Thyroid gland (tissue), 4 donors: ENCODE measurements around the gene CLEC2D. TPM values are rescaled to one million over a fixed set of nuclear protein-coding genes. Genes with fewer than 3 reads are reported as not detected.
A peak's percentile ranks its signal among the peaks of the same experiment; 100 is the strongest.
"Not testable (repeated sequence)": the region's sequence is repeated elsewhere in the genome, so short reads cannot be mapped to it uniquely, and the experiment has no call there.

ENCODE experiments used
- DNase-seq, 2 donors: peaks; one replicate each; pipeline ENCODE4 v3.0.0-alpha.2; 2019
- H3K27ac ChIP-seq, 3 donors: fragments of 200-600 bp; sonication (generic); 1 replicate in 2 of 3; 2 replicates in 1 of 3; pipeline ENCODE4 v1.5.1; 2016 to 2019; ENCODE audit warnings: mild to moderate bottlenecking in 1 of 3, moderate library complexity in 1 of 3
- H3K27me3 ChIP-seq: fragments of 200-600 bp; sonication (generic); one replicate; pipeline ENCODE4 v1.5.1; 2019
- H3K36me3 ChIP-seq, 2 donors: fragments of 200-600 bp; sonication (generic); one replicate each; pipeline ENCODE4 v1.5.1; 2016 to 2019
- H3K4me1 ChIP-seq, 2 donors: fragments of 200-600 bp; sonication (generic); one replicate each; pipeline ENCODE4 v1.5.1; 2017 to 2019
- H3K4me3 ChIP-seq, 3 donors: fragments of 200-600 bp; sonication (generic); replicated peaks in 1 of 3; 1 replicate in 2 of 3; 2 replicates in 1 of 3; pipeline ENCODE4 v1.5.1; 2016; ENCODE audit warnings: mild to moderate bottlenecking in 1 of 3
- H3K9me3 ChIP-seq: fragments of 200-600 bp; sonication (generic); one replicate; pipeline ENCODE4 v1.5.1; 2017
- POLR2A ChIP-seq, 2 donors: fragments of 450-650 bp; IDR thresholded peaks; one replicate each; pipeline ENCODE4 v1.6.1; 2017; ENCODE audit warnings: antibody characterized with exemption in 2 of 2, mild to moderate bottlenecking in 2 of 2, moderate library complexity in 1 of 2
- WGBS, 2 donors: methylation state at CpG; one replicate each; pipeline ENCODE4 v1.1.5; 2017; 5-methylcytosine and 5-hydroxymethylcytosine counted together
- intact Hi-C: fragments of 100-400 bp; cut with DNase I; formaldehyde crosslinking; loops from one replicate; pipeline ENCODE4 v1.15.1; 2023
- total RNA-seq, 4 donors: library from RNA; depleted of rRNA; stranded (reverse); fragments of >200 nt; gene quantifications; one replicate each; pipeline ENCODE4 v1.2.3, GENCODE V29; 2016
- TF ChIP-seq, protein P1 (sequence below), 6 experiments: fragments of 200-600 bp in 3 of 6; fragments of 450-650 bp in 3 of 6; sonication (generic) in 3 of 6; IDR thresholded peaks; one replicate each; pipeline ENCODE4 v1.5.1; 2016 to 2019; ENCODE audit warnings: antibody characterized with exemption in 6 of 6, mild to moderate bottlenecking in 2 of 6, inconsistent platforms in 1 of 6, moderate library complexity in 1 of 6

The CLEC2D gene
- total RNA-seq, 4 donors from 2014 or later, result 4.9 to 11.3 (median 9.8) TPM

GRCh38 chr12:9642606-9643265 is 26.8 kb upstream of the CLEC2D start:
- WGBS, 2 donors, result 86 to 91% methylated on average over 15 of the region's 15 CpGs
- H3K9me3 ChIP-seq, result no peaks in the 10 kb centered on the region
- no peak overlapping the region for H3K4me3 ChIP-seq
- H3K4me1 ChIP-seq, result peaks cover 0 to 5% of the 10 kb centered on the region in 2 donors
- H3K27me3 ChIP-seq, result no peaks in the 10 kb centered on the region
- H3K27ac ChIP-seq, result no peak overlapping the region
- no peaks in the 10 kb centered on the region for H3K36me3 ChIP-seq
- intact Hi-C loops, result no loop called here
- no peak for DNase-seq
- no peak for TF ChIP-seq POLR2A (IDR thresholded peaks at IDR 0.05)
- TF ChIP-seq, protein P1, sequence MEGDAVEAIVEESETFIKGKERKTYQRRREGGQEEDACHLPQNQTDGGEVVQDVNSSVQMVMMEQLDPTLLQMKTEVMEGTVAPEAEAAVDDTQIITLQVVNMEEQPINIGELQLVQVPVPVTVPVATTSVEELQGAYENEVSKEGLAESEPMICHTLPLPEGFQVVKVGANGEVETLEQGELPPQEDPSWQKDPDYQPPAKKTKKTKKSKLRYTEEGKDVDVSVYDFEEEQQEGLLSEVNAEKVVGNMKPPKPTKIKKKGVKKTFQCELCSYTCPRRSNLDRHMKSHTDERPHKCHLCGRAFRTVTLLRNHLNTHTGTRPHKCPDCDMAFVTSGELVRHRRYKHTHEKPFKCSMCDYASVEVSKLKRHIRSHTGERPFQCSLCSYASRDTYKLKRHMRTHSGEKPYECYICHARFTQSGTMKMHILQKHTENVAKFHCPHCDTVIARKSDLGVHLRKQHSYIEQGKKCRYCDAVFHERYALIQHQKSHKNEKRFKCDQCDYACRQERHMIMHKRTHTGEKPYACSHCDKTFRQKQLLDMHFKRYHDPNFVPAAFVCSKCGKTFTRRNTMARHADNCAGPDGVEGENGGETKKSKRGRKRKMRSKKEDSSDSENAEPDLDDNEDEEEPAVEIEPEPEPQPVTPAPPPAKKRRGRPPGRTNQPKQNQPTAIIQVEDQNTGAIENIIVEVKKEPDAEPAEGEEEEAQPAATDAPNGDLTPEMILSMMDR (IDR thresholded peaks at IDR 0.05), result no peak

DNA sequence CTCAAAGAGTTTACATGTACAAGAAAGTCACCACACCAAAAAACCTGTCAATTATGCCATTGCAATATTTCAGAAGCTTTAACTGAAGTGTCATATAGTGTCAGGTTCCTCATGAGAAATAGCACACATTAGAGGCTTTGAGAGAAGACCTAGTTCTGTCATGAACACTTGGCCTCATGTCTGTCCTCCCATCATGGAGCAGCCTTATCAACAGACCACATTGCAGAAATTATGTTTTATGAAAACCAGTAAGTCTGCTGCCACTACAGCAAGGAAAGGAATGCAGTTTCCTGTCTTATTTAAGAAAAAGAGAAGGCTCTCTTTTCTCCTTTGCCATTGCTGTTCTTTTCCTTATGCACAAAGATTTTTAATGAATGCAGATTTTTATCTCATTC is 26.2 kb upstream of the CLEC2D start:
- H3K4me3 ChIP-seq, result no peak overlapping the region
- no peak overlapping the region for H3K27ac ChIP-seq
- peaks cover 0 to 5% of the 10 kb centered on the region in 2 donors for H3K4me1 ChIP-seq
- H3K27me3 ChIP-seq, result no peaks in the 10 kb centered on the region
- no peaks in the 10 kb centered on the region for H3K36me3 ChIP-seq
- intact Hi-C loops, result no loop called here
- no peak for DNase-seq
- TF ChIP-seq, protein P1 (IDR thresholded peaks at IDR 0.05), result no peak
- TF ChIP-seq POLR2A (IDR thresholded peaks at IDR 0.05), result no peak
- no peaks in the 10 kb centered on the region for H3K9me3 ChIP-seq

- H3K27me3 ChIP-seq, H3K27ac ChIP-seq, intact Hi-C loops, DNase-seq, H3K36me3 ChIP-seq, H3K9me3 ChIP-seq, H3K4me3 ChIP-seq: not testable (repeated sequence)
- 86 to 91% methylated on average over 1 of the region's 1 CpG for WGBS, 2 donors
- peaks cover 13 to 14% of the 10 kb centered on the region in 2 donors for H3K4me1 ChIP-seq
These were observed 24.4 kb upstream of the CLEC2D start for GRCh38 chr12:9644985-9645551.

DNA sequence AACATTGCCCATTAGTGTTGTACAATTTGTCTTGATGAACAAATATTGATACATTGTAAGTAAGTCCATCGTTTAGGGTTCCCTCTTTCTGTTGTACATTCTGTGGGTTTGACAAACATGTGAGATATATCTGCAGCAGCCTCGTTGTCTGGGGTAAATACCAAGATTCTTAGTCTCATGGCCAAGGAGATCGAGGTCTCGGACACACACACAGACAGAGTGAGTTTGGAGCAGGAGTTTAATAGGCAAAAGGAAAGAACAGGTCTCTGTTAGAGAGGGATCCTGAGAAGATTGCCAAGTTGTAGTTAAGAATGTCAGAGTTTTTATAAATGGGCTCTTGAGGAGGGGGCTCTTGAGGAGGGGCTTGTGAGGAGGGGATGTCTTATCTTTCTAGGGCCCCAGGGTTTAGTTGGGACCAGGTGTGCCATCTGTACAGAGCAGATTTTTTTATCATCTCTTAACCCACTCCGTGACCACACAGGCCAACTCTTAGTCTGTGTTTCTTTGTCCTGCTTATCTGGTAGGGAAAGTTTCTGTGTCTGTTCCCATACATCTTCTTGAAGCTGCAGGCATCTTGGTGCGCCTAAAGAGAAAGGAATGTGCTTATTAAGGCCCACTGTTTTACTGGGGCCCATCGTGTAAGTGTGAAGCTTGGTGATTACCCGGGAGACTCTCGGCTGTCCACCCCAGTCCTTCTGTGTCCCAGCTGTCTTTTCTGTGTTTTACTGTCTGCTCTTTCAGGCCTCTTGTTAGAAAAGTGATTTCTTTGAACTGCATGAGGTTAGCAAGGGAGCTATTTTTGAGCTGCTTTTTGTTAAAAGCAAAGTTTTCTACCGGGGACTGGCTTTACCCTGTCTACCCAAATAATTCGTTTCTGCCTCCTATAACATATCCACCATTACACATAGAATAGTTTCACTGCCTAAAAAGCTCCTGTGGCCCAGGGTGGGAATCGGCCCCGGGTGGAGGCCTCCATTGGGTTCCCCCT is 22.4 kb upstream of the CLEC2D start:
- peaks cover 13 to 15% of the 10 kb centered on the region in 2 donors for H3K4me1 ChIP-seq
- no peaks in the 10 kb centered on the region for H3K27me3 ChIP-seq
- TF ChIP-seq, protein P1 (IDR thresholded peaks at IDR 0.05), result no peak
- no peak for TF ChIP-seq POLR2A (IDR thresholded peaks at IDR 0.05)
- H3K9me3 ChIP-seq, result no peaks in the 10 kb centered on the region
- intact Hi-C loops, result no loop called here
- 38 to 39% methylated on average over 13 of the region's 13 CpGs for WGBS, 2 donors
- H3K4me3 ChIP-seq, result peak overlapping the region; percentile 44 to 67 (median 60)
- peak overlapping the region; percentile 80 to 93 (median 86) for H3K27ac ChIP-seq
- DNase-seq, result no peak
- no peaks in the 10 kb centered on the region for H3K36me3 ChIP-seq

- peak overlapping the region; percentile 44 to 67 (median 60) for H3K4me3 ChIP-seq
- H3K27me3 ChIP-seq, result no peaks in the 10 kb centered on the region
- TF ChIP-seq, protein P1 (IDR thresholded peaks at IDR 0.05), result peak in 1 of 6 experiments; percentile 23
- peak in 1 of 2 donors; percentile 65 for TF ChIP-seq POLR2A (IDR thresholded peaks at IDR 0.05)
- H3K27ac ChIP-seq, result peak overlapping the region; percentile 80 to 93 (median 86)
- H3K36me3 ChIP-seq, result no peaks in the 10 kb centered on the region
- intact Hi-C loops, result no loop called here
- H3K4me1 ChIP-seq, result peaks cover 13 to 15% of the 10 kb centered on the region in 2 donors
- 0% methylated on average over 12 to 32 of the region's 55 CpGs for WGBS, 2 donors
- no peaks in the 10 kb centered on the region for H3K9me3 ChIP-seq
- DNase-seq, result peak; percentile 82 to 83
These were observed 21.4 kb upstream of the CLEC2D start for GRCh38 chr12:9647825-9648700.
